Left forelimb (tissue), 1 donor: ENCODE data around the gene LPIN3.

ENCODE experiments used
- DNase-seq: peaks from one replicate; pipeline ENCODE4 v3.0.0-alpha.2; 2018; ENCODE audit warnings: low spot score

LPIN3 gene

DNA sequence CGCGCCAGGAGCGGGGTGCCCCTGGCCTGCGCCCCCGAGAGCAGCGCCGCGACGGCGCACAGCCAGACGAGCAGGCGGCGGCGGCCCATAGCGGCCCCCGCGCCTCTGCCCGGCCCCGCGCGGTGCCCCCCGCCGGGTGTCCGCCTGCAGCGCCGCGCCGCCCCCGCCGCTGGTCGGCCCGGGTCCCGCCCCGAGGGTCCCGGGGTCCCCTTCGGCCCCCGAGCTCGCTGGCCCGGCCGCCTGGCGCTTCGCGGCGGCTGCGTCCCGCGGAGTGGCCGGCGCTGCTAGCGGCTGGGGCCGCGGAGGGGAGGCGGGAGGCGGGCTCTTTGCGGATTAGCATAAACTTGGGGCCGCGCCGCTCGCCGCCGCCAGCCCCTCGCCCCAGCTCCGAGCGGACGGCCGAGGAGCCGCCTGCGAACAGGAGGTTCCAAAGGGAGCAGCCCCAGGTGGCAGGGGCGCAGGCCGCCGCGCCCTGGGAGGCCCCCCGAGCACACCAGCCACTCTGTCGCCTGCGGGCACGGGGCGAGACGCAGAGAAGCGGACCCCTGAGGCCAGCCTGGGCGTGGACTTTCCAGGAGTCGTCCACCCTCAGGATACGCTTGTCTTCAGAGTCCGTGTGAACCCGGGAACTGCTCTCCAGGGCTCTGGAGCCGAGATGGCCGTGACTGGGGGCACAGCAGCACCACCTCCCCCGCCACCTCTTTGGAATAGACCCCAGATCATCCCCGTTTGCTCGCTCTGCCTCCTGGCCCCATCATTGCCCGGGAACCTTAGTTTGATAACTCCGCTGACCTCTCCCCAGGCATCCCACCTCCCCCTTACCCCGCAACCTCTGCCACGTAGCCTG, 26.1 kb downstream of the LPIN3 start, which contains the start of gene EMILIN3:
TSS of gene EMILIN3 (minus strand) at position 273 of the 847 bp plus-strand sequence. CDS start at position 89, 184 bp downstream.
- DNase-seq = no peak

DNA sequence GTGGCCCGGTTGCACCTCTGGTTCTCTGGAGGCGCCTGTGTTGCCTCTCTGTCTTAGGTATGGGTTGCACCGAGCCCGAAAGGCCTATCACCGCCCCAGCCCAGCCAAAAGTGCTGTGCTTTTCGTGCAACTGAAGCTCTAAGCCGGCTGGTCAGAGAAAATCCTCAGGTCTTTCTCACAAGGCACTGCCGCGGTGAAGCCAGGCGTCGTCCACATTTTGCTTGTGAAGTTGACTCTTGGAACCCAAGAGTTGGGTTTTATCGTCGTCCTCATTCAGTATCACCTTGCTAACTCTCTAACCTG, 26.7 kb downstream of the LPIN3 start:
- no peak for DNase-seq

DNA sequence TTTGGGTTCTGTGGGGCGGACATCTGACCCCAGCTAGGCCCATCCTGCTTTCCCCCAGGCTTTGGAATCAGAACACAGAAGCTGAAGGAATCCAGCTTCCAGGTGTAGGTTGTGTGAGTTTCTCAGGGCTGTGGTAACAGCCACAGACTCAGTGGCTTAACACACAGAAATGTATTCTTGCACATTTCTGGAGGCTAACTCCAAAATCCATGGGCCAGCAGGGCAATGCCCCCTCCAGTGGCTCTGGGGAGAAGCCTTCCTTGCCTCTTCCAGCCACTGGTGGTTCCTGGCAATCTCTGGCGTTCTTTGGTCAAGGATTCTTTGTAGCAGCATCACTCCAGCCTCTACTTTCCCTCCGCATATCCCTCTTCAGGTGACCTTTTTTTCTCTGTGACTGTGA, 27.3 kb downstream of the LPIN3 start:
- DNase-seq = no peak

DNA sequence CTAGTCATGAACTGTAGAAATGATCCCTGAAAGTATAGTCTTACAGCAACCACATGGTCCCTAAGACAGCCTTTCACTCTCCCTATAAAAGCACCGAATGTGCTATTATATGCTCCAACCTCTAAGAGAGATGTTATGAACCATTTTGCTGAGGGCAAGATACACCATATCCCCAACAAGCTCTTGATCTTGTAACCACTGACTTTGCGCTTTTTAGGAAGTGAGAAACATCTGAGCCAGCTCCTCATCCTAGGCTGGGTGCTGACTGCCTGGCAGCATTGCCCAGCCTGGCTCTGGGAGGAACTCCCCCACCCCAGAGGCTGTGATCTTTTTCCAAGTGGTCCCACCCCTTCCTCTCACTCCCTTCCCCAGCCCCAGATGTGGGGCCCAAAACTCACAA, 29.1 kb downstream of the LPIN3 start:
- DNase-seq = no peak

DNA sequence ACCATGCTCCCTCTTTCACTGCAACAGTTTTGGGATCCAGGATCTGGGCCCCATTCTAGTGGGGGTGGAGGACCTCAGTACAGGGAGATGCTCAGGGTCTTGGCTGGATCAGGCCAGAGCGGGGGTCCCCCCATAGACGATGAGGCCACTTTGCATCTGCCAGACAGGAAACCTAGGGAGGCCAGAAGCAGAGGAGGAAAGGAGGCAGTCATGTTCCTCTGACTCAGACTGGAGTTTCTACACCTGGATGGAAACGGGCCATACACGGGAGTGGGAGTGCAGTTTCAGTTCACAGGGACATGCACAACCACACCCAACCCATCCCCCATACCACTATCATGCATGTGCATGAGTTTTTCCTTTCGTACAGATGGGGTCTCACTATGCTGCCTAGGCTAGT, 29.6 kb downstream of the LPIN3 start:
- no peak for DNase-seq

DNA sequence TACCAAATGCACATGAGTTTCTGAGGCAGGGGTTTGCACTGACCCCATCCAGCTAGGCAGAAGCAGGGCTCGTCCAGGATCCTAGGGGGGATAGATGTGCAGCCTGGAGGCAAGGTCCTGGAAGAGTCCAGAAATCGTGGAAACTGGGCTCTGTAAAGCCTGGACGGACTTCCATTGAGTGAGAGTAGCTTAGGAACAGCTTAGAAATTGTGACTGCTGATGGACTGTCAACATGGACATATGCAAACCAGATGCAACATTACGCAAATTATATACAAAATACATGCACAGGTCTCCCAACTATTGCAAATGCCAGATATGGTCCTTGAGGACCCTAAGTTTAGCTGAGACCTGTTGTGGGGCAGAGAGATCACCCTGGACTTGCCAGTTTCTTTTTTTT, 30.8 kb downstream of the LPIN3 start:
- DNase-seq = no peak

DNA sequence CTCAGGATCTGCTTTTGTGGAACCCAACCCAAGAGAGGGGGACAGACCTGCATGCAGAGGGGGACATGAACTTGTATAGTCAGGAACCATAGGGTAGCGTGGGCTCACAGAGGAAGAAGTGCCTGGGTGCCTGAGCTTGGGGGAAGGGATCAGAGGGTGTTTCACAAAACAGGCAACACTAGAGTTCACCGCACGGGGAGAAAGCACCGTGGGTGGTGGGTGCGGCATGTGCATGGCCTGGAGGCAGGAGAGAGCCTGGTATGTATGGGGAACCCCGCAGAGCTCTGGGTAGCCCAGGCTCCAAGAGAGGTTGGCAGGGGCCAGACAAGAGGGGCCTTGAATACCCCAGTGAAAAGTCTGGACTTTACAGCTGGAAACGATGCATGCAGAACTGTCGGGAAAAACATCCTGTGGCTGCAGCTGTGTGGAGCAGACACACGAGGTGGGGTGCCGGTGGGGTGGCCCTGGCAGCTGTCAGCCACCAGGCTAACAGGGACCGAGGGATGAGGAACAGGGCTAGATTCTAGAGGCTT, 32.7 kb downstream of the LPIN3 start:
- no peak for DNase-seq

DNA sequence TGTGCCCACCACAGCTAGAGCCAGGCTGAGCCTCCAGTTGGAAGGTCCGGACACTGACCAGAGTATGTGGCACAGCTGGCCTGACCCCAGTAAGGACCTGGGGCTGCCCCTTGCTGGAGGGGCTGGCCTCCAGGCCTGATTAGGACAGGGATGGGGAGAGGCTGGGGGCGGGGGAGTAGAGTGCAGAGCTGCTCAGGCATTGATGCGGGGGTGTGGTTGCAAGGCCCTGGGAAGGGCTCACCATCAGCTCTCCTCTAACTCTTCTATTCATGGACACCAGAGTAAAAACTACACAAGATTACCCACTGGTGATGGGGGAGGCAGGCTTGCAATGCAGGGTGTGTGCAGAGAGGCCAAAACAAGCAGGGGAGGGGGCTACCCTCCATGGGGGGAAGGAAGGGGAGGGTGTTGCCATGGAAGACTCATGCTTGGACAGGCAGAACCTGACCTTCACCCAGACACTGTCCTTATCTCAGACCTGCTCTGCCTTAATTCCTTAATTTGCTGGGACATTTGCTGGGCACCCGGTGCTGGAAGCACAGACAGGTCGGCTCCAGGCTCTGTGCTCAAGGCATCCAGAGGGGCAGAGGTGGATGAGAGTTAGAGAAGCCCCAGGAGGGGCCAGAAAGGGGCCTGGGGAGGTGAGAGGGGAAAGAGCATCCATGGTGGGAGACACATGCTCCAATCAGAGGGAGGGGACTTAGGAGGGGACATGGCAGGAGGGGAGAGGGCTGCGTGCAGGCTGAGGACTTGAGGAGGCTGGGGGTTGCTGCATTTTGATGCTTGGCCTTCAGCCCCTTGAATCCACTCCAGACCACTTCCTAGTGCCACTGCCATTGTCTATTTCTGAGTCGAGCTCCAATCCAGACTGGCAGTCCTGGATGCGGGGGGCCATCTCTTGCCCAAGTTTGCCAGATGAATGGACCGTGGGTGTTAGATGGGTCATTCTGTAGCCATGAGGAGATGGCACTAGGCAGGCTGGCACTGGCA, 33.6 kb downstream of the LPIN3 start:
- no peak for DNase-seq

DNA sequence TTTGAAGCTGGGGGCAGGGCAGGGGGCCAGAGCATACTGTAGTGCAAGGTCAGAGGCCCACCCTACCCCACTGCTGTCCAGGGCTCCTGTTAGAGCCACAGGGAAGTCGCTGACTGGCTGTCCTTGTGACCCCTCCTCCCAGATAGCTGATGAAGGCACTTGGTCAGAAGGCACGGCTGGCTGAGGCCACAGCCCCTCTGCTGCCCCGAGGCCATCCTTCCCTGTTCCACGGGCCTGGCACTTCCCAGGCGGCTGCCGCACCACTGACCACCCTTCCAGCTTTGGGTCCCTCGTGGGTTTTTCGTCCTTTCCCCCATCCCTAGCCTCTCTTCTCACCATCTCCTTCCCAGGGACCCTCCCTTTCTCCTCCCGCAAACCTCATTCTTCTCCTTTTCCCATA, 35.2 kb downstream of the LPIN3 start:
- DNase-seq = no peak

DNA sequence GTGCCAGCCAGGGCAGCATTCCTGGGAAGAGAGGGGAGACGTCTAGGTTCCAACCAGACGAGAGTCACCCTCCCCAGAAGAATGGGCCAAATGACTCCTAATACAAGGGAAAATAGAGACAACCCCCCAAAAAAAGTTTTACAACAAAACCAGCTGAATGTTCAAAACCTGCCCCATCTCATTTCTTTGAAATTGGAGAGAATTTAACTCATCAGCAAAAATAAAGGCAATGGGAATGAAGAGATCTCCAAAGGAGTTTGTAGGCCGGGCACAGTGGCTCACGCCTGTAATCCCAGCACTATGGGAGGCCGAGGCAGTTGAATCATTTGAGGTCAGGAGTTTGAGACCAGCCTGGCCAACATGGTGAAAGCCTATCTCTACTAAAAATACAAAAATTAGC, 35.7 kb downstream of the LPIN3 start:
- no peak for DNase-seq

DNA sequence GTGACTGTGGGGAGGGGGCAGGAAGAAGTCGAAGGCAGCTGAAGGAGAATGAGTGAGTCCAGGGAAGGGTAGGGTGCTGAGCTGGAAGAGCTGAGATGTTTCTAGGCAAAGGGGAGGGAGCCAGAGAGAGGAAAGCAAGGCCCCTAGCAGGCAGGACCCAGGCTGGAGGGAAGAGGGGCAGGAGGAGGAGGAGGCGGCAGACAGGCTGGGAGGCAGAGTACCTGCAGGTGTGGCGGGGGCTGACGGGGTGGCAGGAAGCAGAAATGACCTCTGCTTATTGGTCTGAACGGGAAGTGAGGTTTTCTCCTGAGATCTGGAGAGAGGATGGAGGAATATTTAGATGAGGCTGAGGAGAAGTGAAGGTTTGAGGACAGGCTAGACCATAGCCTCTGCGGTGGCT, 36.7 kb downstream of the LPIN3 start:
- DNase-seq = no peak

DNA sequence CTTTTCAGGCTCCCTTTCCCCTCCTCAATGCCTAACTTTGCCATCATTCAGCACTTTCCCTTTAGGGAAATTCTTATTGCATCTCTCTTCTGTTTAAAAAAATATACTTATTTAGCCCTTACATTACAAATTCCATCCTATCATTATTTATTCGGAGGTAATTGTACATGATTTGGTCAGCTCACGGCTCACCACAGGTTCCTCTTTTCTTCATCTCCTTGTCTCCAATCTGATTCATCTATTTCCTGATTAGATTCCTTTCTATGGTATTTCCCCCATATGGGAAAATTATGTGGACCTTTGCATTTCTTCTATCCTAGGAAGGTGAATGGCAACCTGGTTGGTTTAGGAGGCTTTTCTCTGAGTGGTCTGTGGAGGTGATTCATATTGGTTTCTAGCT, 38.9 kb downstream of the LPIN3 start:
- DNase-seq = no peak

DNA sequence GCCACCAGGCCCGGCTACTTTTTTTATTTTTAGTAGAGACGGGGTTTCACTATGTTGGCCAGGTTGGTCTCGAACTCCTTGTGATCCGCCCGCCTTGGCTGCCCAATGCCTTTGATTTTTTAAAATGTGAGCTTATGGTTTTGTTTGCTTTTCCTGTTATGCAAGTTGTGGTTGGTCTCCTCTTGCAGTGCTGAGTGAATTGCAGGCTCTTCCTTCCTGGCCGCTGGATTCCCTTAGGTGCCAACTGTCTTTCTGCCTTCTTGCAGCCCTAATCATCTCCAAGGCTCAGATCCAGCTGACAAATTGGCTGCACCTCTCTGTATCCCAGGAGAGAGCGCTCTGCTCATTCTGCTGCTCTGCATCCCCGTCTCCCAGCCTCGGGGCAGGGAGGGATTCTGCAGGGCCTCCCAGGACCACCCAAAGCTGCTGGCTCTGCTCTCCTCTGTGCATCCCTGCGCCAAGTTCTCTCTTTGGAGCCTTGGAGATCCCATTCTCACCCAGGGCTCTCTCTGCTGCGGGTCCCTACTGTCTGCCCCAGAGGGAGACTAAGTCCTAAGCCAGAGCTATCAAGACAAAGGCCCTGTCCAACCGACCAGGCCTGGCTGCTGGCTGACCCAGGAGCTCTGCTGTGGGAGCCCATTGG, 40.1 kb downstream of the LPIN3 start:
- DNase-seq = no peak

DNA sequence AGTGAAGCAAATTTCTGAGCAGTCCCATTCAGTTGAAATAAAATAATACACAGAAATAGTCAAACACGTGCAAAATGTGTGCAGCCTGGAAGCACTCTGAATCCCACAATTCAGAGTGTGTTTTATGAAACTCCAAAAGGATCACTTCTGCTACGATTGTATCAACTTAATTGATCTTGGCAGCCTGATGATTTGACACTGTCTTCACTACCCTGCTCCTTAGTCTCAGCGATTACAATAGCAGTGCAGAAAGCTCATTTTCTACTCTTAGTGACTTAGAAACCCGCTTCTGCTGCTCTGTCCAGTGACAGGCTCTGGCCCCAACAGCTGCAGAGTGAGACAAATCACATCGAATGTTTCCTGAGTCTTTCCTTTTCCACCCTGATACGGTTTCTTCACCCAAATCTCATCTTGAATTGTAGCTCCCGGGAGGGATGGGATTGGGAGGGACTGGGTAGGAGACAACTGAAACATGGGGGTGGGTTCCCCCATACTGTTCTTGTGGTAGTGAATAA, 42.2 kb downstream of the LPIN3 start:
- no peak for DNase-seq

DNA sequence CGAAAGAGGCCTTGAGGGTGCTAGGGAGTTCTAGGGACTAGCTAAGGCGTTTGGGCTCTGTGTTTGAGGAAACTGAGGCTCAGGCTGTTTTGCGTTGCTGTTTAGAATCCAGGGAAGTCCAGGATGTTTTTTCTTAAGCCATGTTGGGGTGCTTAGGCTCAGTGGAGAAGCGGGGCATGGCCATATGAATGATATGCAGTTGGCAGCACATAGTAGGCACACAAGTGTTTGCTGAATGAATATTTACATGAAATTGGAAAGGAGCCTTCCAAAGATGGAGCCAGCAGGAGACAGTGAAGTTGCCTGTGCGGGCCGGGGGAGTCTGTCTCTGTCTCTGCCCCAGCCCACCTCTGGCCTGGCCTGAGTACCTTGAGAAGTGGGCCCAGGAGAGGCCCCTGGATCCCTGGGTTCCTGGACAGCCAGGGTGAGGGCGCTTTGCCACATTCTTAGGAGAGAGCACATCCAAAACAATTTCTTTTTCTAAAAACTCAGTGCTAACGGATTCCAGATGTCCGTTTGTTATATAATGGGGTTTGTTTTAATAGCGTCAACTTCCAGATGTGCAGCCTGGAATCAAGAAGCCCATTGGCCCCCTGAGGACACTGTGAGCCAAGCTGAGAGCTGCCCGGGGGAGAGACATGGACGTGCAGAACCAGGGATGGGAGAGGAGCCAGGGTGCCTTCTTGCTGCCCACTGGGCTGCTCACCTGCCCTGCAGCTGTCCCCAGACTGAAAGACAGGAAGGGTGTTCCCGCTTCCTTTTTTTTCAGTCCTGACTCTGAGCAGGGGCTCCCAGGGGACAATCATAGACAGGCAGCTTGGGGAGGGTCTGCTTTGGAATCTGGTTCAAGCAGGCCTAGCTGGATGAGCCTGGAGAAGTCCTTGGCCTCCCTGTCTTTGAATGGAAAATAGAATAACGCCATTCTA, 46.1 kb downstream of the LPIN3 start:
- peak; percentile 83 for DNase-seq

DNA sequence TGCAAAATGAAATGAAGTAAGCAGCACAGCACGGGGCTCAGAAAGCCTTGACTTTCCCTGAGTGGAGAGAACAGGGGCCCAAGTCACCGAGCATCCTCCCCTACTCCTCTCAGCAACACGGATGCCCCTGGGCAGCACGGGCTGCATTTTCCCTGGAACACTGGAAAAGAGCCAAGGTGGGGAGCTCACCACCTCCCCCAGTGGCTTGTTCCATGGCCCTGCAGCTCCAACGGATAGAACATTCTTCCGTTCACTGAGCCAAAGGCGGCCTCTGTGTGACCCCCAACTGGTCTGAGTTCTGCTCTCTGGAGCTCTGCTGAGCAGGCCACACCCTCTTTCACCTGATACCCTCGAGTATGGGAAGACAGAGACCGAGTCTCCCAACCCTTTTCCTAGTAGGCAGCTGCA, 46.8 kb downstream of the LPIN3 start:
- no peak for DNase-seq

DNA sequence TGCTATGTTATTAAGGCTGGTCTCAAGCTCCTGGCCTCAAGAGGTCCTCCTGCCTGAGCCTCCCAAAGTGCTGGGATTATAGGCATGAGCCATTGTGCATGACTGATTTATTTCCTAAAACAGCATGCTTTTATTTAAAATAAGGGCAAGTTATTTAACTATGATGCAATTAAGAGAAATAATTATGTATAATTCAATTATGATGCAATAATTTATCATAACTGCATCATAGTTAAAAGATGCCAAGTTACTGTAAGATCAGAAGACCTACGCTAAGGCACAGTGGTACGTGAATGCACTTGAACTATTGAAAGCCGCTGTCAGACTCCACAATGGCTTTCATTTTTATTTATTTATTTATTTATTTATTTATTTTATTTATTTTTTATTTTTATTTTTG, 50.3 kb downstream of the LPIN3 start:
- no peak for DNase-seq

DNA sequence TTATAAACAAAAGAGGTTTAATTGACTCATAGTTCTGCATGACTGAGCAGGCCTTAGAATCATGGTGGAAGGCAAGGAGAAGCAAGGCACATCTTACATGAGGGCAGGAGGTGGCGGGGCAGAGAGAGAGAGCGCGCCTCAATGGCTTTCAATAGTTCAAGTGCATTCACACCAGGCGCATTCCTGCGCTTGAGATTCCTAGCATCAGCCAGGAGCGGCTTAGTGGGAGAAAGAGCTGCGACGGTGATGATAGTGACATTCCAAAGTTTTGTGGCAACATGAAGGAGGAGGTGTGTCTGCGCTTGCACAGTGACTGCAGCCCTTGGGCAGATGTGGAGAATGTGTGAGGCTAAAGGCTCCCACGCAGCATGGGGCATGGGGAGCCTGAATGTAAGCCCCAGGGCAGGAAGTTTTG, 51.0 kb downstream of the LPIN3 start:
- no peak for DNase-seq

DNA sequence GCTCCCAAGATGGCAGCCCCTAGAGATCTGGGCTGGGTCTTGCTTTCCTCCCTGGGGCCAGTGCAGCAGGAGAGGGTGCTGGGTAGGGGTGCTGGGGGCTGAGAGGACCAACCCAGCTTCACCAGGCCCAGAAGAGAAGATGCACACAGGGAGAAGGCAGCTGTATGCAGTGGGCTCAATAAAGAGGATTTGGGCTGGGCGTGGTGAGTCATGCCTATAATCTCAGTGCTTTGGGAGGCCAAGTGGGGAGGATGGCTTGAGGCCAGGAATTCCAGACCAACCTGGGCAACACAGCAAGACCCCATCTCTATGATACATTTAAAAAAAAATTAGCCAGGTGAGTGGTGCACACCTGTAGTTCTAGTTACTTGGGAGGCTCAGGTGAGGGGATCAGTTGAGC, 51.7 kb downstream of the LPIN3 start:
- DNase-seq = no peak

DNA sequence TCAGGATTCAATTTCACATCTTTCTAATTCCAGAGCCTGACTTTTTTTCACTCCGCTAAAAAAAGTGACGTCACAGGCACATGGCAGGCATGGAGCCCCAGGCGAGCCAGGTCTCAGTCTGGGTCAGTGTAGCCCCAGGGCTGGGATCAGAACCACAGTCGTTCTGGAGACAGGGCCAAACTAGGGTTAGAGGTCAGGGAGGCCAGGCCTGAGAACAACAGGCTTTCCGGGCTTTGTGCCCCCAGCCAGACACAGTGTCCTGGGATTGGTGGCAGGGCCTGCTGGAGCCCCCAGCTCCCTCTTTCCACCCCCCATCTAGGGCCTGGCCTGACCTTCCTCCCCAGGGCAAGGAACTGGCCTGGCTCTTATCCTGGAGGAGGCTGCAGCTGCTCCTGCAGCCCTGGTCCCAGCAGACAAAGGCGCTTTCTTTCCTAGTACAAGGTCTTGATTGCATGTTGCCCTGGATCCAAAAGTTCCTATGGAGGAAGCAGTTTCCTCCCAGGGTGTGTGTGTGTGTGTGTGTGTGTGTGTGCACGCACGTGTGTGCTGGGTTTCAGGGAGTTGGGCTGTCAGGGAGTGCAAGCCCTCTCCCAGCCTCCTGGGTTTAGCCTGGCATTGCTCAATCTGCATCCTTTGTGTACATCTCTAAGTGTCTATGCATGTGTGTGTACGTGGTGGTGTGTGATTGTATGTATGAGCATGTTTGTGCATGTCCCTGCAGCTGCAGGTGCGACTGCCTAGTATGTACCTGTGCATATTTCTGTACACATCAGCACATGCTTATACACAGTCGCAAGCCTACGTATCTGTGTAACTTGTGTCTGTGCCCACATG, 52.5 kb downstream of the LPIN3 start:
- no peak for DNase-seq
